K562 (cell line): ENCODE measurements around the gene CMBL. TPM values are rescaled to one million over a fixed set of nuclear protein-coding genes. Genes with fewer than 3 reads are reported as not detected.
A peak's percentile ranks its signal among the peaks of the same experiment; 100 is the strongest.

Experiments used
- KDM4B ChIP-seq, 2 experiments: fragments of 450-650 bp in 1 of 2; sonication (generic) in 1 of 2; IDR thresholded peaks; 2 replicates each; pipeline ENCODE4 v1.6.1; 2016 to 2017; ENCODE audit warnings: borderline replicate concordance in 2 of 2, antibody characterized with exemption in 1 of 2, low read depth in 1 of 2, mild to moderate bottlenecking in 1 of 2
- MGA ChIP-seq: fragments of 450-650 bp; IDR thresholded peaks from 2 replicates; pipeline ENCODE4 v1.6.1; 2016; ENCODE audit warnings: mild to moderate bottlenecking, moderate library complexity
- RBFOX2 ChIP-seq: fragments of 200-400 bp; formaldehyde crosslinking; IDR thresholded peaks from 2 replicates; pipeline ENCODE4 v1.6.1; 2017; ENCODE audit warnings: low read depth, mild to moderate bottlenecking, low read length, moderate library complexity
- YY1 ChIP-seq, 3 experiments: IDR thresholded peaks; 2 replicates each; pipeline ENCODE4 v1.6.1; 2011; ENCODE audit warnings: low read length in 2 of 3, mild to moderate bottlenecking in 2 of 3, moderate library complexity in 2 of 3, borderline replicate concordance in 1 of 3, control low read depth in 1 of 3, low read depth in 1 of 3; ENCODE audit not compliant: insufficient read depth in 3 of 3, insufficient replicate concordance in 2 of 3, control insufficient read depth in 1 of 3, insufficient read length in 1 of 3; ENCODE audit errors: extremely low read depth in 1 of 3
- ZFP1 ChIP-seq: fragments of 450-650 bp; formaldehyde crosslinking; IDR thresholded peaks from 2 replicates; pipeline ENCODE4 v1.4.0; 2020; ENCODE audit warnings: mild to moderate bottlenecking, mixed read lengths
- ZNF395 ChIP-seq: fragments of 200-800 bp; sonication (Bioruptor generic); IDR thresholded peaks from 2 replicates; pipeline ENCODE4 v1.6.1; 2017; ENCODE audit warnings: missing genetic modification characterization, missing compliant biosample characterization
- ZNF592 ChIP-seq: fragments of 450-650 bp; IDR thresholded peaks from 2 replicates; pipeline ENCODE4 v1.6.1; 2017; ENCODE audit warnings: antibody characterized with exemption, mild to moderate bottlenecking
- polyA plus RNA-seq, 8 experiments: library from polyadenylated mRNA; depleted of rRNA in 4 of 8; stranded (reverse) in 5 of 8; unstranded in 3 of 8; fragments of >200 nt; fragmentation: Nextera tagmentation in 2 of 8; fragmentation: Illumina TruSeq in 1 of 8; extraction: Ambion mirVana in 2 of 8; extraction: Trizol in 1 of 8; gene quantifications; 2 replicates each; pipeline versions ENCODE4 v1.2.1 to v1.2.3, GENCODE V29; 2011 to 2014; ENCODE audit warnings: inconsistent platforms in 1 of 8, missing spikeins in 1 of 8
- total RNA-seq, 7 experiments: library from RNA; depleted of rRNA in 6 of 7; stranded (reverse); fragments of >200 nt in 6 of 7; fragmentation: Illumina TruSeq in 2 of 7; extraction: Trizol in 2 of 7; gene quantifications; 2 replicates each; pipeline versions ENCODE4 v1.2.1 to v1.2.3, GENCODE V29; 2011 to 2021; ENCODE audit warnings: low replicate concordance in 1 of 7

Gene CMBL
- total and polyA plus RNA-seq, 9 of the 15 experiments (the other 6 are each of a cell fraction or from before 2014, with no cell fraction given): 22.6 to 192 (median 71.1) TPM

- TF ChIP-seq ZNF592 (peak; percentile 89), YY1 (IDR thresholded peaks at IDR 0.05; ENCODE audit: borderline replicate concordance in 1 of 3, control insufficient read depth in 1 of 3, extremely low read depth in 1 of 3, insufficient read depth in 3 of 3, insufficient read length in 1 of 3, insufficient replicate concordance in 2 of 3, low read depth in 1 of 3, low read length in 2 of 3) (peak in 1 of 3 experiments; percentile 12), ZFP1 (no peak), MGA (peak; percentile 50), RBFOX2 (peak; percentile 48; the same call in 1 of the 2 replicates), ZNF395 (CRISPR knock-in tag) (0 out of 2 replicates have a peak, but pooled peaks have one; percentile 62), KDM4B (IDR thresholded peaks at IDR 0.05; ENCODE audit: borderline replicate concordance in 2 of 2, low read depth in 1 of 2) (no peak)
Observed at GRCh38 chr5:10301842-10302610, 5.7 kb downstream of the CMBL start (continued).
